Effector memory CD8-positive, alpha-beta T cell (primary cell): ENCODE measurements around the gene SOHLH1.

Source experiments
- ATAC-seq: fragments of 150-1000 bp; cut with Tn5 transposase; replicated peaks from 2 replicates; pipeline ENCODE4 v1.10.0; 2021; ENCODE audit warnings: mild to moderate bottlenecking, moderate library complexity
- DNase-seq, 3 experiments: peaks; one replicate each; pipeline ENCODE4 v3.0.0; 2021
- H3K27ac Mint-ChIP-seq, 2 donors: one replicate each; pipeline ENCODE4 v1.8.0; 2022; ENCODE audit warnings: mild to moderate bottlenecking in 2 of 2, mixed read lengths in 2 of 2, moderate library complexity in 2 of 2
- H3K27me3 Mint-ChIP-seq, 2 donors: one replicate each; pipeline ENCODE4 v1.8.0; 2022; ENCODE audit warnings: mixed read lengths in 2 of 2
- H3K36me3 Mint-ChIP-seq: one replicate; pipeline ENCODE4 v1.8.0; 2022; ENCODE audit warnings: mild to moderate bottlenecking, moderate library complexity, mixed read lengths; ENCODE audit not compliant: insufficient read depth
- H3K4me1 Mint-ChIP-seq, 2 donors: one replicate each; pipeline ENCODE4 v1.8.0; 2022; ENCODE audit warnings: low read depth in 2 of 2, mixed read lengths in 2 of 2
- H3K4me3 Mint-ChIP-seq, 2 donors: one replicate each; pipeline ENCODE4 v1.8.0; 2022; ENCODE audit warnings: mild to moderate bottlenecking in 2 of 2, mixed read lengths in 2 of 2, moderate library complexity in 2 of 2
- H3K9me3 Mint-ChIP-seq, 2 donors: one replicate each; pipeline ENCODE4 v1.8.0; 2022; ENCODE audit warnings: mixed read lengths in 2 of 2

Gene SOHLH1

DNA sequence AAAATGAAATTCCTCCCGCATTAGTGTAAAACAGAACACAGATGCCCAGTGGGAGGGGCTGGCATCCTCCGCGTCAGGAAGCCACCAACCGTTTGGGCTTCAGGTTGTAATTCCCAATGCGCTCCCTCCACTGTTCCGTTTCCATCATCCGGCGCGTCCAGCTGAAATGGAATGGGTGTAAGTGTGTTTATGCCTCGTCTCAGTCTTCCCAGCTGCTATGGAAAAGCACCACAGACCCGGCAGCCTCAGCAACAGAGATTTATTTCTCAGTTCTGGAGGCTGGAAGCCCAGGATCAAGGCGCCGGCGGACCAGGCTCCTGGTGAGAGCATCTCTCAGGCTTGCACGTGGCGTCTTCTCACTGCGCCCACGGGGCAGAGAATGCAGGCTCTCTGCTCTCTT is 23.1 kb upstream of the SOHLH1 start:
- H3K36me3 Mint-ChIP-seq = no peaks in the 10 kb centered on the region
- H3K27me3 Mint-ChIP-seq = peaks cover 13 to 54% of the 10 kb centered on the region in 2 donors
- DNase-seq = no peak
- H3K9me3 Mint-ChIP-seq = no peaks in the 10 kb centered on the region
- H3K4me3 Mint-ChIP-seq = no peak overlapping the region
- H3K4me1 Mint-ChIP-seq = no peaks in the 10 kb centered on the region
- no peak overlapping the region for H3K27ac Mint-ChIP-seq
- no peak for ATAC-seq

DNA sequence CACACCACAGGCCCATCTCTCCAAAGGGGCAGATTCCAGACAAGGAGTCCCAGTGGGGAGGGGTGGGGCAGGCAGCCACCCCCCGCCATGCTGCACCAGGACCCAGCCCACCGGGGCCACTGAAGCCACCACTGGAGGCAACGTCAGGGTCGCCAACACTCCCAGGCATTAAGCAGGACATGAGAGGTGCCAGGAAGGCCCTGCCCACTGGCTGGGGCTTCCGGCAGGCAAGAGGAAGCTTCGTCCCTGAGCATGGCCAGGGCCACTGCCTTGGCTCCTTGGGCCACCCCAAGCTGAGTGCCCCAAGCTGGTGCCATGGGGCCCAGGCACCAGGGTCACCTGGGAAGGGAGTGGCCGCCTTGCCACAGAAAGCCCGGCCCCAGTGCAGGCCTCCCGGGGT is 20.2 kb upstream of the SOHLH1 start:
- no peaks in the 10 kb centered on the region for H3K36me3 Mint-ChIP-seq
- H3K4me1 Mint-ChIP-seq = no peaks in the 10 kb centered on the region
- H3K4me3 Mint-ChIP-seq = no peak overlapping the region
- no peaks in the 10 kb centered on the region for H3K9me3 Mint-ChIP-seq
- no peak for ATAC-seq
- DNase-seq = no peak
- H3K27me3 Mint-ChIP-seq = peaks cover 25 to 61% of the 10 kb centered on the region in 2 donors
- no peak overlapping the region for H3K27ac Mint-ChIP-seq

DNA sequence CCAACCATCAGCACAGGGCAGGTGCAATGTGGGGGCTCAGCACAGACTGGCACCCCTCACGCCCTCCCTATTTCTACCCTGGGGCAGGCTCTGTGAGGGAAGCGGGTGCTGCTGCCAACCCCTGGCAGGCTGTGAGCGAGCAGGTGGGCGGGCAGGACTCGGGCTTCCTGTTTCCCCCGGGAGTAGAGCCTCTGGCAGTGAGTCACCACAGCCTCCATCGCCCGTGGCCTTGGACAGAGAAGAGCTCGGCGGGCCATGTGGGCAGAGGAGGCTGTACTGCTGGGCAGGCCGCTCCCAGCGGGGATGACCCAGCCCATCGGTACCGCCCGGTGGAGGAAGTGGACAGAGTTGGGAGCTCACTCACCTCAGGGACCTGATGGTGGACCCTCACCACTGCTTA is 19.3 kb upstream of the SOHLH1 start:
- Mint-ChIP-seq H3K4me1 (peaks cover 0 to 3% of the 10 kb centered on the region in 2 donors), H3K4me3 (no peak overlapping the region), H3K36me3 (no peaks in the 10 kb centered on the region), H3K9me3 (no peaks in the 10 kb centered on the region), H3K27ac (no peak overlapping the region), H3K27me3 (peaks cover 29 to 60% of the 10 kb centered on the region in 2 donors)
- ATAC-seq (no peak), DNase-seq (no peak)

DNA sequence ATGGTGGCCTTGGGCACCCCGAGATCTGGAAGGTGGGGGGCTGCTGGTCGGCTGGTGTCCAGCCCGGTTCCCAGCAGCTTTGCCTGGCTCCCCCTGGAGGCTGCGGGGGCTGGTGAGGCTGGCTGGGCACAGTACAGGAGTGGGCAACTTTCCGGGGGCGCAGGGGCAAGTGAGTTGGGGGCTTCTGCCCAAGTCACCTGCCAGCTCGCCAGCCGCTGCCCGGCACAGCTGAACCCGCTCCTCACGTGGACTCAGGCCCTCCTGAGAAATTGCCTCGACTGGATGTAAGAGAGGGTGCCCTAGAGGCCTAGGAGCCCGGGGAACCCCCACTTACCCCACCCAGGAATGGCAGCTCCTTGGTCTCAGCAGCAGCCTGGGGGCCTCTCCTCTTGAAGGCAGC is 18.1 kb upstream of the SOHLH1 start:
- no peak for ATAC-seq
- H3K36me3 Mint-ChIP-seq = no peaks in the 10 kb centered on the region
- no peak overlapping the region for H3K4me3 Mint-ChIP-seq
- peaks cover 31 to 70% of the 10 kb centered on the region in 2 donors for H3K27me3 Mint-ChIP-seq
- DNase-seq = no peak
- H3K9me3 Mint-ChIP-seq = no peaks in the 10 kb centered on the region
- H3K27ac Mint-ChIP-seq = no peak overlapping the region
- peaks cover 0 to 3% of the 10 kb centered on the region in 2 donors for H3K4me1 Mint-ChIP-seq

DNA sequence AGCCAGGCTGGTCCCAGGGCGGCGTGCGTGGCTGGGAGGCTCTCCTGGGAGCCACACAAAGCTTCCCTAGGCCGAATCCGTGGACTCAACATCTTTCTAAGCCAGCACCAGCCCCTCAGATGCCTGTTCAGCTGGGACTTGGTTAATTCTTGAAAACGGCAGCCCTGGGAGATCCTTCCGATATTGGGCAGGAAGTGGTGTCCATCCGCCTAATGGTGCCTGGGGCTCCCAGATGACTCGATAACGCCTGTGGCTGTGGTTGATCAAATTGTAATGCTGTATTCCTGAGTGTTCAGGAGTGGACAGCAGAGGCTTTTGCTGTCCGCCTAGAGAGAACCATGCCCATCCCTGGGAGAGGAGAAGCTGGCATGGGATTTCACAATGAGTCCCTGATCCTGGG is 16.8 kb upstream of the SOHLH1 start:
- Mint-ChIP-seq H3K27me3 (peaks cover 37 to 82% of the 10 kb centered on the region in 2 donors), H3K4me3 (no peak overlapping the region), H3K27ac (no peak overlapping the region), H3K36me3 (no peaks in the 10 kb centered on the region), H3K4me1 (peaks cover 0 to 3% of the 10 kb centered on the region in 2 donors), H3K9me3 (no peaks in the 10 kb centered on the region)
- ATAC-seq (no peak), DNase-seq (no peak)

DNA sequence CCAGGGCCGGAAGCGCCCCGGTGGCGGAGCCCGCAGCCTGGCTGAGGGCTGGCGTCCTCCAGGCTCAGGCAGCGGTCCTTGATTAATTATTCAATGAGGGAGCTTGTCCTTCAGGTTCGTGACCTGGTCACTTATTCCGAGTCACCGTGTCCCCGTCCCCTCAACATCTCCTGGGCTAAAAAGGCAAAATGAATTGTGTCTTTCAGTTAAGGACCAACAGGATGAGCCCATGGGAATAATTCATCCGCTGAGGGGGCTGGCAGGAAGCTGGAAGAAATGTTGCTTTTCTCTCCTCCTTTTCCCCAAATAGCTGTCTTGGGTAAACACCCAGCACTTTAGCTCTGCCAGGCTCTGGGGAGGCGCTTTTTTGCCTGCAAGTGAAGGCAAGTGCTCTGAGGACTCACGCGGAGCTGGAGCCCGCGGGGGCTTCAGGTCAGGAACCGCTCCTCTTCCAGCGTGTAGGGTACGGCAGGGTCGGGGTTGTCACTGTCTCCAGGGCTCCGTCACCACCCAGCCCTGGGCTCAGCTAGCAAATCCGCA is 15.8 kb upstream of the SOHLH1 start:
- Mint-ChIP-seq H3K4me3 (peak overlapping the region in 1 of 2 donors; percentile 10), H3K36me3 (no peaks in the 10 kb centered on the region), H3K27ac (no peak overlapping the region), H3K4me1 (peaks cover 0 to 3% of the 10 kb centered on the region in 2 donors), H3K9me3 (no peaks in the 10 kb centered on the region), H3K27me3 (peaks cover 37 to 85% of the 10 kb centered on the region in 2 donors)
- no peak for DNase-seq
- ATAC-seq = no peak

DNA sequence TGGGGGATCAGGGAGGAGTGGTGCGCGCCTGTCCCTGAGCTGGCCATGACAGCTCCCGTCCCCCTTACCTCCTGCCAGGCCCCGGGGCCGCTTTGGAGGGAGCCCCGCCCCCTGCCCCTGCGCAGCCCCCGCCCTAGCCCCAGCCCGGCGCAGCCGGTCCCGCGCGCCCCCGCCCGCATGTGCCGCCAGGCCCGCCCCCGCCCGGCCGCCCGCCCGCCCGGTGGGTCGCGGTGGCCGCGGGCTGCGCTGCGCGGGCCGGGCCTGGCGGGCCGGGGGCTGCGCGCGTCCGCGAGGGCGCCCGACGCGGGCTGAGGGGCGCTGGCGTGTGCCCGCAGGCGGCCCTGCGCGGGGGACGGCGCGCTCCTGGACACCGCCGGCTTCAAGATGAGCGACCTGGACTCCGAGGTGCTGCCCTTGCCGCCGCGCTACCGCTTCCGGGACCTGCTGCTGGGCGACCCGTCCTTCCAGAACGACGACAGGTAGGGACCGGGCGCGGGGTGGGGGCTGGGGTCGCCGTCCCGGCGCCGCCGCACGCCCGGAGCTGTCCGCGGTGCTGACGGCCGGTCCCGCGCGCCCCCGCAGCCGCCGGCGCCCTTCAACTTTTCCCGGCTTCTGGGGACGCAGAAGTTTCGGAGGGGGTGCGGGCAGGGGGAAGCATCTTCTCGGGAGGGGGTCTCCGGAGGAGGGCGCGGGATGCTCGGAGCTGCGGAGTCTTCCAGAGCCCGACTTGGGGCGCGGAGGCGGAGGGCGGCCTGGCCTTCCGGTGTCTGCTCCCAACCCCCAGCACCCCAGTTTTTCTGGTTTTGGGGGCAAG is 15.2 kb upstream of the SOHLH1 start:
- Mint-ChIP-seq H3K27me3 (peaks cover 37 to 90% of the 10 kb centered on the region in 2 donors), H3K36me3 (no peaks in the 10 kb centered on the region), H3K4me3 (no peak overlapping the region), H3K27ac (no peak overlapping the region), H3K9me3 (no peaks in the 10 kb centered on the region), H3K4me1 (peaks cover 0 to 3% of the 10 kb centered on the region in 2 donors)
- ATAC-seq = no peak
- no peak for DNase-seq

DNA sequence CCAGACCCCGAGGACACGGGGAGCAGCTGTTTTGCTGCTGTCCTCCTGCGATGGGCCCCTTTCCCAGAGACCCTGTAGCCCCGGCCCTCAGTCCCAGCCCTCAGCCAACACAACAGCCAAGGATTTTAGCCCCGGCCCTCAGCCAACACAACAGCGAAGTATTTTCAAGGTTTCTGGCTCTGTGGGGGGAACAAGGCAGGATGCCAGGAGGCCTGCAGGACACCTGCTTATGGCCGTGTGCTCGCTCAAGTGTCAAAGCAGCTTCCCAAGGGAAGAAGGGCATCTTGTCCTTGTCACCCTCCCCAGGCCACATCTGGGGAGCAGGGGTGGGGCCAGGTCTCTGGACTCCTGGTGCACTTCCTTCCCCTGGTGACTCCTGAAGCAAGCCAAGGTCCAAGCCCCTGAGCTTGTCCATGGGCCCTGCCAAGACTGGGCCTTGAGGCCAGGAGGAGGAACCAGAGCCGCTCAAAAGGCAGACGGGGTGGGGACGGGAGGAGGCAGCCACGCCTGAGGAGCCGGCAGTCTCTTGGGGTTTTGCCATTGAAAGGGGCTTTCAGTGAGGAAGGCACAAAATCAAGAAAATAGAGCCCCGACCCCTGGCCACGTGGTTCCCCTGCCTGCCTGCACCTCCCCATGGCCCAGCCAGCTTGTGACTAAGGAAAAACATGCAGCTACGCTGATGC is 13.5 kb upstream of the SOHLH1 start:
- Mint-ChIP-seq H3K27me3 (peaks cover 31 to 91% of the 10 kb centered on the region in 2 donors), H3K4me1 (peaks cover 0 to 3% of the 10 kb centered on the region in 2 donors), H3K36me3 (no peaks in the 10 kb centered on the region), H3K27ac (no peak overlapping the region), H3K9me3 (no peaks in the 10 kb centered on the region), H3K4me3 (no peak overlapping the region)
- ATAC-seq = no peak
- DNase-seq = no peak

DNA sequence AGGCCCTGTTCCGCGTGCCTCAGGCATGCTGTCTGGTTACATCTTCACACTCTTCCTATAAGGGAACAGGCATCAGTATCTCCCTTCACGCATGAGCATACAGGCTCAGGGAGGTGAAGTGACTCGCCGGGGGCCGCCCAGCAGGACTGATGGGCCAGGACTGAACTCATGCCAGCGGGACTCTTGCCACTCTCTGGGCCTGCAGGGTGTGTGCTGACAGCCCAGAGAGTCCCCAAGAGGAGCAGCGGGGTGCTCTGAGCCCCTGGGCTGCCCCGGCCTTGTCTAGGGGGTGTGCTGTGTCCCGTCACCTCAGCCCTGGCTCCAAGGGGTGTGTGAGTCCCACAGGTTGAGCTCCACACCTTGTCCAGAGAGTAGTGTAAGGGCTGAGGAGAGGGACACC is 12.6 kb upstream of the SOHLH1 start:
- no peaks in the 10 kb centered on the region for H3K36me3 Mint-ChIP-seq
- ATAC-seq (no peak), DNase-seq (no peak)
- H3K27me3 Mint-ChIP-seq = peaks cover 26 to 84% of the 10 kb centered on the region in 2 donors
- peaks cover 0 to 3% of the 10 kb centered on the region in 2 donors for H3K4me1 Mint-ChIP-seq
- no peak overlapping the region for H3K4me3 Mint-ChIP-seq
- H3K9me3 Mint-ChIP-seq = no peaks in the 10 kb centered on the region
- H3K27ac Mint-ChIP-seq = no peak overlapping the region

DNA sequence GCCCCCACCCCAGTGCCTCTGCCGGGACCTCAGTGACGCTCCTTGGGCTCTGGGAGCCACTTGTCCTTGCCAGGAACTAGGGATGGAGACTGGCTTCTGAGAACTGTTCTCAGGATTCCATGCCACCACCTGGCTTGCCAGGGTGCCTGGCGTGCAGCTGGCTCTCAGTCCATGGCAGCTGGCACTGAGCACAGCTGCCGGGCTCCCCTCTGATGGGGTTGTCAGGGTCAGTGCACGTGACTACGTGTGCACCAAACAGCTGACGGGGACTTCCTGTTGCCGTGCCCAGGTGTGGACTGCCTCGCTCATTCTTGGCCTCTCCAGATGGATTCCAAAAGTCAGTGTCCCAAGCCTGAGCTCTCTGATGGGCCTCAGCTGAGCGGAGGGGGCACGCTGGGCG is 12.1 kb upstream of the SOHLH1 start:
- Mint-ChIP-seq H3K4me3 (no peak overlapping the region), H3K27me3 (peaks cover 21 to 79% of the 10 kb centered on the region in 2 donors), H3K36me3 (no peaks in the 10 kb centered on the region), H3K27ac (no peak overlapping the region), H3K4me1 (peaks cover 0 to 3% of the 10 kb centered on the region in 2 donors), H3K9me3 (no peaks in the 10 kb centered on the region)
- no peak for DNase-seq
- no peak for ATAC-seq

DNA sequence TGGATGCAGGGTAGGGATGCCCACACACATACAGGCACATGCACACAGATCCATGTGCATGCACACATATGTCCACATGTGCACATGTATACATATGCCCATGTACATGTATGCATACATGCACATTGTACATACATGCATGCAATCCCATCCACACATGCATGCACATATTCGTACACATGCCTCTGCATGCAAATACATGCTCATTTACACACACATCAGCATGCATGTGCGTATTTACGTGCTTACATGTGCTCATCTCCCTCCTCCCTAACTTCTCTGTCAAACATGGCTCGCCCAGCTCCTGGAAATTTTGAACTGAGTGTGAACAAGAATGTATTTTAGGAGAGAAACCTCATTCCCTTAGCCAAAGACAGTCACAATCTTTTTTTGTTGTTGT is 8.9 kb upstream of the SOHLH1 start:
- H3K4me3 Mint-ChIP-seq = no peak overlapping the region
- H3K27me3 Mint-ChIP-seq = peaks cover 13 to 80% of the 10 kb centered on the region in 2 donors
- no peaks in the 10 kb centered on the region for H3K4me1 Mint-ChIP-seq
- no peak for DNase-seq
- no peak overlapping the region for H3K27ac Mint-ChIP-seq
- ATAC-seq = no peak
- H3K9me3 Mint-ChIP-seq = no peaks in the 10 kb centered on the region
- no peaks in the 10 kb centered on the region for H3K36me3 Mint-ChIP-seq

DNA sequence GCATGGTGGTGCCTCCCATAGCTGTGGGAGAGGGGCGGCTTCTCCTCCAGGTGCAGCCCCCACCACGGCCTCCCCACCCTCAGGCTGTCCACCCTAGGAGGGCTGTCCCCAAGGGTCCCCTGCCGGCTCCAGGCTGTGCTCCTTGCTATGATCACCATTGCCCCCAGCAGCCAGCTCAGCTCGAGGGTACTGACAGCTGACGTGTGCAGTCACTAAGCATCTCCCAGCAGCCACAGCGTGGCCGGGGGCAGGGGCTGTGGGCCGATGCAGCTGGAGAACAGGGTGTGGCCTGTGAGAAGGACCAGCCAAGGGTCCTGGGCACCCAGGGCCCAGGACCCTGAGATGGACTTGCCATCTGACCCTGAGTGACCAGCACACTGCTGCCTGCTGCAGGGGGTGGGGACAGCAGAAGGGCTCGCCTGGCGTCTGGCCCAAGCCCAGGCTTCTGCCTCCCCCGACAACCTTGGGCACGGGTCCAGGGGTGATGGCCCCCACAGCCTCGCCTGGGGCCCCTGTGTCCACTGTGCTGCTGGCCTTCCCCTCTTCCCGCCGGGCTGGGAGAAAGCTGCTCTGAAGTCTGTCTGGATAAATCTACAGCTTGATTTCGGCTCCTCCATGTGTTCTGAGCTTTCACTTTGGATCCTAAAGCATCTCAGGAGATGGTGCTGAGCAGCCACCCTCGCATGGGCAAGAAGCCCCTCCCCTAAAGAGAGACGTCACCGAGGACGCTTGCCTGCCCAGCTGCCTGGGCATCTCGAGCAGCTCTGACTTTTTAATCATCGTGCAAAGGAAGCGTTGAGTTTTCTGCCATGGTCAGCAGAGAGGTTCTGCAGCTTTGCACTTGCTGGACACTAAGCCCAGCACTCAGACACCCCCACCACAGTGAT is 8.2 kb upstream of the SOHLH1 start:
- no peak for DNase-seq
- H3K27me3 Mint-ChIP-seq = peaks cover 13 to 78% of the 10 kb centered on the region in 2 donors

DNA sequence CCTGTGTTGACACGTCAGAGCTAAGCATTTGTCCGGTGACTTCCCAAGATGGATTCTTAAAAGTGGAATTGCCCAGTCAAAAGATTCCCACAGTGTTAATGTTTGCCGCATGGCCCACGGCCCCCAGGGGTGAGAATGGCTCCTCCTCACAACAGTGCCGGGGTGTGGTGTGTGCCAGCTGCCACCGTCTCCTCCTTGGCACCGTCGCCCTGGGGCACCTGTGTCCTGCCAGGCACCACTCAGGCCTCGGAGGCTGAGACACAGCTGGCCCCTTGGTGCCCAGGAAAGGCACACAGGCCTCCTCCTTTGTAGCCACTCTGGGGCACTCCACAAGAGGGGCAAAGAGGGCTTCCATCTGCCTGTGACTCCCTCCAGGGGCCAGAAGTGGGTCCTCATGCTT is 7.0 kb upstream of the SOHLH1 start:
- ATAC-seq = no peak
- Mint-ChIP-seq H3K4me1 (no peaks in the 10 kb centered on the region), H3K27ac (no peak overlapping the region), H3K27me3 (peaks cover 6 to 67% of the 10 kb centered on the region in 2 donors), H3K9me3 (no peaks in the 10 kb centered on the region), H3K36me3 (no peaks in the 10 kb centered on the region), H3K4me3 (no peak overlapping the region)
- no peak for DNase-seq

More for the DNA sequence above, 8.2 kb upstream of the SOHLH1 start:
- ATAC-seq = no peak
- no peak overlapping the region for H3K27ac Mint-ChIP-seq
- H3K9me3 Mint-ChIP-seq = no peaks in the 10 kb centered on the region
- H3K4me3 Mint-ChIP-seq = no peak overlapping the region
- no peaks in the 10 kb centered on the region for H3K4me1 Mint-ChIP-seq
- H3K36me3 Mint-ChIP-seq = no peaks in the 10 kb centered on the region
